PC-3 (cell line): ENCODE measurements around the gene CCNG2. TPM values are rescaled to one million over a fixed set of nuclear protein-coding genes. Genes with fewer than 3 reads are reported as not detected.

Source experiments
- ATAC-seq: fragments of 200-7000 bp; cut with Tn5 transposase; 2 replicates; pipeline ENCODE4 v1.9.1; 2020; ENCODE audit warnings: mild to moderate bottlenecking, moderate library complexity
- BruUV-seq: library from RNA; stranded (reverse); fragments of 400-500 nt; replicated peaks from 2 replicates; lab custom pipeline; 2021; lab: Mats Ljungman, UMichigan
- CTCF ChIA-PET: fragments of 300-600 bp; sonication (Branson Sonifier 250); formaldehyde crosslinking; loops from one replicate; lab custom pipeline; 2022; ENCODE audit warnings: antibody characterized with exemption; lab: Charles Lee
- POLR2A ChIA-PET: fragments of 300-600 bp; sonication (Branson Sonifier 250); formaldehyde crosslinking; loops from one replicate; lab custom pipeline; 2022; ENCODE audit warnings: antibody characterized with exemption; ENCODE audit not compliant: unreplicated experiment; lab: Charles Lee
- DNase-seq: peaks from one replicate; pipeline ENCODE4 v3.0.0-alpha.2; 2015
- H2AFZ ChIP-seq: fragments of 300-600 bp; sonication (generic); 2 replicates; pipeline ENCODE4 v1.6.0; 2016; ENCODE audit warnings: antibody characterized with exemption, low read length
- H3F3A ChIP-seq: fragments of 300-600 bp; sonication (generic); one replicate; pipeline ENCODE4 v1.6.0; 2017; ENCODE audit warnings: antibody characterized with exemption, low read length, control low read depth, mild to moderate bottlenecking; ENCODE audit not compliant: unreplicated experiment
- H3K27ac ChIP-seq: fragments of 300-600 bp; sonication (generic); 2 replicates; pipeline ENCODE4 v1.5.1; 2016; ENCODE audit warnings: mild to moderate bottlenecking, low read length
- H3K27me3 ChIP-seq: fragments of 300-600 bp; sonication (generic); 2 replicates; pipeline ENCODE4 v1.6.1; 2016; ENCODE audit warnings: low read length, mixed read lengths
- H3K36me3 ChIP-seq: fragments of 300-600 bp; sonication (generic); 2 replicates; pipeline ENCODE4 v1.6.1; 2016; ENCODE audit warnings: low read depth, mixed run types, low read length, mixed read lengths
- H3K4me1 ChIP-seq: fragments of 300-600 bp; sonication (generic); 2 replicates; pipeline ENCODE4 v1.5.1; 2016; ENCODE audit warnings: low read length; ENCODE audit not compliant: insufficient read depth
- H3K4me2 ChIP-seq: fragments of 300-600 bp; sonication (generic); 2 replicates; pipeline ENCODE4 v1.6.0; 2016; ENCODE audit warnings: low read length
- H3K4me3 ChIP-seq: fragments of 300-600 bp; sonication (generic); 2 replicates; pipeline ENCODE4 v1.5.1; 2016; ENCODE audit warnings: mild to moderate bottlenecking, low read length, mixed read lengths
- H3K79me2 ChIP-seq: fragments of 300-600 bp; sonication (generic); 2 replicates; pipeline ENCODE4 v1.6.1; 2017; ENCODE audit warnings: low read length, mixed read lengths
- H3K9ac ChIP-seq: fragments of 300-600 bp; sonication (generic); 2 replicates; pipeline ENCODE4 v1.6.0; 2016; ENCODE audit warnings: mild to moderate bottlenecking, low read length
- H3K9me2 ChIP-seq: fragments of 300-600 bp; sonication (generic); replicated peaks from 2 replicates; pipeline ENCODE4 v1.6.1; 2016; ENCODE audit warnings: mixed run types, low read length, mixed read lengths
- H3K9me3 ChIP-seq: fragments of 300-600 bp; sonication (generic); 2 replicates; pipeline ENCODE4 v1.6.1; 2016; ENCODE audit warnings: low read length, mixed read lengths
- H4K20me1 ChIP-seq: fragments of 300-600 bp; sonication (generic); 2 replicates; pipeline ENCODE4 v1.6.1; 2016; ENCODE audit warnings: low read length, mixed read lengths
- CTCF ChIP-seq: fragments of 300-600 bp; sonication (generic); conservative IDR thresholded peaks from 2 replicates; pipeline ENCODE4 v1.5.1; 2017; ENCODE audit warnings: antibody characterized with exemption, low read depth, mild to moderate bottlenecking, low read length
- EZH2 ChIP-seq: fragments of 300-600 bp; sonication (generic); IDR thresholded peaks from one replicate; pipeline ENCODE4 v1.6.1; 2017; ENCODE audit warnings: antibody characterized with exemption, mild to moderate bottlenecking, low read length; ENCODE audit not compliant: unreplicated experiment
- EZH2phosphoT487 ChIP-seq: fragments of 300-600 bp; sonication (generic); IDR thresholded peaks from 2 replicates; pipeline ENCODE4 v1.6.1; 2018; ENCODE audit warnings: mild to moderate bottlenecking, antibody characterized with exemption, low read length, borderline replicate concordance
- intact Hi-C: fragments of 100-400 bp; cut with micrococcal nuclease; formaldehyde crosslinking; loops from 2 replicates; pipeline ENCODE4 v1.9.0; 2023
- total RNA-seq: library from RNA; depleted of rRNA; stranded (reverse); fragments of >200 nt; gene quantifications from 2 replicates; pipeline ENCODE4 v1.2.3, GENCODE V29; 2014

Gene CCNG2
- total RNA-seq, 1 experiment from 2014 or later: 8.0 TPM

DNA sequence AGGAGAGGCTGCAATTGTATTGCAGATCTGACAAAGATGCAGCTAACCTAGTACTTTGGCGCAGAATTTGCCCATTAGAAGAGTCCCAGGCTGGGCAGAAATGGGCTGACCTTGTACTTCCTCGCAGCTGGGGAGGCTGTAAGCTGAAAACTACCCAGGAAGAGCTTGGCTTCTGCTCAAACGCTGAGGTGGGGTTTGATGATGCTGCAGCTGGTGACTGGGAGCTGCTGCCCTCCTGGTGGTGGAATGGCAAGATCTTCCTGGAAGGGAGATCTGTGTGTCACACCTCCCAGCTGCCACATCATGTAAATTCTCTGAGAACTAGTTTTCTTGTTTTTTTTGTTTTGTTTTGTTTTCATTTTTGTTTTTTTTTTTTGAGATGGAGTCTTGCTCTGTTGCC lies 17.4 kb downstream of the CCNG2 start:
- Histone ChIP-seq H3K27ac (no peak overlapping the region), H3K36me3 (no peaks in the 10 kb centered on the region), H3K79me2 (no peaks in the 10 kb centered on the region), H3K9ac (no peak overlapping the region), H3K4me3 (no peak overlapping the region), H3K9me2 (no peaks in the 10 kb centered on the region), H3K4me2 (no peak overlapping the region), H3K9me3 (no peaks in the 10 kb centered on the region), H3F3A (no peaks in the 10 kb centered on the region), H3K27me3 (no peaks in the 10 kb centered on the region), H3K4me1 (peaks cover 12% of the 10 kb centered on the region), H2AFZ (no peak overlapping the region), H4K20me1 (no peaks in the 10 kb centered on the region)
- ChIA-PET POLR2A (interaction anchor here (0.7 kb wide), 1 partner anchor 17 kb away, joined by 6 read pairs; no protein-coding TSS in a partner anchor), CTCF (no interaction called here)
- BruUV-seq: no TSS peak
- intact Hi-C loops: no loop called here
- ATAC-seq (no peak), DNase-seq (no peak)
- no peak for TF ChIP-seq EZH2phosphoT487
- no peak for TF ChIP-seq EZH2
- TF ChIP-seq CTCF: no peak

- BruUV-seq: no TSS peak
- H3K27me3 ChIP-seq: no peaks in the 10 kb centered on the region
- ATAC-seq: no peak
- H4K20me1 ChIP-seq: no peaks in the 10 kb centered on the region
- no peaks in the 10 kb centered on the region for H3K9me3 ChIP-seq
- H3K4me3 ChIP-seq: no peak overlapping the region
- TF ChIP-seq EZH2 (no peak), EZH2phosphoT487 (no peak), CTCF (no peak)
- no peak overlapping the region for H3K4me2 ChIP-seq
- H3K79me2 ChIP-seq: no peaks in the 10 kb centered on the region
- no peak for DNase-seq
- H2AFZ ChIP-seq: no peak overlapping the region
- peaks cover 12% of the 10 kb centered on the region for H3K4me1 ChIP-seq
- H3K9ac ChIP-seq: no peak overlapping the region
- intact Hi-C loops: no loop called here
- H3K9me2 ChIP-seq: no peaks in the 10 kb centered on the region
- no peaks in the 10 kb centered on the region for H3F3A ChIP-seq
- no peaks in the 10 kb centered on the region for H3K36me3 ChIP-seq
- ChIA-PET POLR2A (no interaction called here), CTCF (no interaction called here)
- H3K27ac ChIP-seq: no peak overlapping the region
These were observed 18.2 kb downstream of the CCNG2 start for GRCh38 chr4:77175201-77175611.

DNA sequence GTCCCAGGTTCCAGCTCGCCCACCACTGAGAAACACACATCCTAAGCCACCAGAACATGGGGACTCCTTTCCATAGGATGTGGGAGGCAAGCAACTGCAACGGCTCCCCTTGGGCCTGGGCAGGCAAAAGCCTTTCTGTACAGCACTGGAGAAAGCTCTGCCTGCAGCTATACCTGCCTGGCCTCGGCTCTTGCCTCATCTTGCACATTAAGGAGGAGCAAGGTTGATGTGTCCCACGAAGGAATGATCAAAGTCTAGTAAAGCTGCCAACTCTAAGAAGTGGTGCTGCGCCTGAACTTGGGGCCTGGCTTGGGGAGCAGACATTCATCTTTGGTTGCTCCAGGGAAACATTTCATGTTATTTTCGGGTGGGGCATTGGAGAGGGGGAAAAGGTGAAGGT lies 19.6 kb downstream of the CCNG2 start:
- H4K20me1 ChIP-seq: no peaks in the 10 kb centered on the region
- H3K27ac ChIP-seq: no peak overlapping the region
- no peak overlapping the region for H3K9ac ChIP-seq
- no peak overlapping the region for H3K4me2 ChIP-seq
- BruUV-seq: no TSS peak
- no peaks in the 10 kb centered on the region for H3K27me3 ChIP-seq
- ATAC-seq (no peak), DNase-seq (no peak)
- H3K9me3 ChIP-seq: no peaks in the 10 kb centered on the region
- H3K9me2 ChIP-seq: no peaks in the 10 kb centered on the region
- no peaks in the 10 kb centered on the region for H3F3A ChIP-seq
- peaks cover 12% of the 10 kb centered on the region for H3K4me1 ChIP-seq
- no peaks in the 10 kb centered on the region for H3K36me3 ChIP-seq
- ChIA-PET CTCF (no interaction called here), POLR2A (no interaction called here)
- no peak for TF ChIP-seq EZH2phosphoT487
- TF ChIP-seq CTCF: no peak
- no peak for TF ChIP-seq EZH2
- no peak overlapping the region for H2AFZ ChIP-seq
- intact Hi-C loops: no loop called here
- H3K79me2 ChIP-seq: no peaks in the 10 kb centered on the region
- H3K4me3 ChIP-seq: no peak overlapping the region
